Neuronal stem cell (in vitro differentiated cells): ENCODE measurements around the gene S100P.
"Not testable (repeated sequence)": the region's sequence is repeated elsewhere in the genome, so short reads cannot be mapped to it uniquely, and the experiment has no call there.

Experiments used
- DNase-seq: peaks from one replicate; pipeline ENCODE4 v3.0.0-alpha.2; 2013; ENCODE audit warnings: low spot score
- H2AFZ ChIP-seq: one replicate; pipeline ENCODE4 v1.6.1; 2013; ENCODE audit warnings: mild to moderate bottlenecking, low read length, inconsistent platforms
- H2AK5ac ChIP-seq: 2 replicates; pipeline ENCODE4 v1.6.1; 2013; ENCODE audit warnings: low read depth, mild to moderate bottlenecking, inconsistent platforms, low read length, moderate library complexity, mixed read lengths
- H2BK120ac ChIP-seq: 2 replicates; pipeline ENCODE4 v1.6.1; 2013; ENCODE audit warnings: low read depth, mild to moderate bottlenecking, inconsistent platforms, low read length, moderate library complexity, mixed read lengths
- H2BK12ac ChIP-seq: one replicate; pipeline ENCODE4 v1.6.1; 2013; ENCODE audit warnings: low read length, inconsistent platforms
- H2BK15ac ChIP-seq: 2 replicates; pipeline ENCODE4 v1.6.1; 2013; ENCODE audit warnings: mild to moderate bottlenecking, low read length, inconsistent platforms, mixed read lengths
- H2BK5ac ChIP-seq: one replicate; pipeline ENCODE4 v1.6.1; 2013; ENCODE audit warnings: inconsistent platforms, mild to moderate bottlenecking, low read length, moderate library complexity
- H3K14ac ChIP-seq: one replicate; pipeline ENCODE4 v1.6.1; 2013; ENCODE audit warnings: low read length, inconsistent platforms
- H3K18ac ChIP-seq: 2 replicates; pipeline ENCODE4 v1.6.1; 2013; ENCODE audit warnings: low read length, inconsistent platforms
- H3K23ac ChIP-seq: 2 replicates; pipeline ENCODE4 v1.6.1; 2013; ENCODE audit warnings: low read depth, mild to moderate bottlenecking, mixed read lengths, low read length, inconsistent platforms; ENCODE audit not compliant: poor library complexity
- H3K27ac ChIP-seq: replicated peaks from 3 replicates; pipeline ENCODE4 v1.5.1; 2013; ENCODE audit warnings: low read length, inconsistent platforms
- H3K27me3 ChIP-seq, 3 experiments: 2 replicates each; pipeline ENCODE4 v1.6.1; 2013; ENCODE audit warnings: low read length in 3 of 3, mild to moderate bottlenecking in 2 of 3, inconsistent platforms in 1 of 3, low read depth in 1 of 3, mixed read lengths in 1 of 3, moderate library complexity in 1 of 3; ENCODE audit not compliant: control insufficient read depth in 3 of 3, insufficient read depth in 3 of 3
- H3K36me3 ChIP-seq, 2 donors: replicated peaks in 1 of 2; 2 replicates each; pipeline ENCODE4 v1.6.1; 2013; ENCODE audit warnings: low read length in 2 of 2; ENCODE audit not compliant: control insufficient read depth in 2 of 2, insufficient read depth in 2 of 2
- H3K4ac ChIP-seq: 2 replicates; pipeline ENCODE4 v1.6.1; 2013; ENCODE audit warnings: inconsistent platforms, mild to moderate bottlenecking, low read length, moderate library complexity
- H3K4me1 ChIP-seq, 2 donors: 1 replicate in 1 of 2; 2 replicates in 1 of 2; pipeline ENCODE4 v1.6.1; 2013; ENCODE audit warnings: low read length in 2 of 2, low read depth in 1 of 2; ENCODE audit not compliant: control insufficient read depth in 2 of 2, insufficient read depth in 1 of 2
- H3K4me2 ChIP-seq: one replicate; pipeline ENCODE4 v1.6.1; 2013; ENCODE audit warnings: mild to moderate bottlenecking, low read length, inconsistent platforms; ENCODE audit not compliant: insufficient read depth, poor library complexity, severe bottlenecking
- H3K4me3 ChIP-seq, 2 donors: 2 replicates each; pipeline ENCODE4 v1.5.1; 2013; ENCODE audit warnings: low read length in 2 of 2, mild to moderate bottlenecking in 2 of 2, inconsistent platforms in 1 of 2, moderate library complexity in 1 of 2
- H3K79me1 ChIP-seq: one replicate; pipeline ENCODE4 v1.6.1; 2013; ENCODE audit warnings: low read depth, mild to moderate bottlenecking, inconsistent platforms, low read length, moderate library complexity
- H3K9ac ChIP-seq: one replicate; pipeline ENCODE4 v1.6.1; 2013; ENCODE audit warnings: mild to moderate bottlenecking, low read depth, low read length, inconsistent platforms; ENCODE audit not compliant: poor library complexity
- H3K9me3 ChIP-seq, 2 donors: replicated peaks in 1 of 2; 2 replicates each; pipeline versions ENCODE3 to v1.6.1; 2013; ENCODE audit warnings: low read length in 2 of 2, mild to moderate bottlenecking in 2 of 2, inconsistent platforms in 1 of 2, low read depth in 1 of 2, mixed read lengths in 1 of 2, moderate library complexity in 1 of 2; ENCODE audit not compliant: control insufficient read depth in 2 of 2, insufficient read depth in 1 of 2
- H4K8ac ChIP-seq: one replicate; pipeline ENCODE4 v1.6.1; 2013; ENCODE audit warnings: low read depth, mild to moderate bottlenecking, inconsistent platforms, low read length, moderate library complexity
- H4K91ac ChIP-seq: one replicate; pipeline ENCODE4 v1.6.1; 2013; ENCODE audit warnings: low read length, low read depth, mild to moderate bottlenecking, inconsistent platforms; ENCODE audit not compliant: poor library complexity
- WGBS, 2 donors: extraction: QIAGEN DNeasy Blood & Tissue Kit; methylation state at CpG; one replicate each; pipeline ENCODE4 v1.1.7; 2013; ENCODE audit warnings: missing lambda C conversion rate in 2 of 2, mixed read lengths in 1 of 2; ENCODE audit not compliant: insufficient read length in 2 of 2, insufficient replicate concordance in 1 of 2; ENCODE audit errors: extremely low coverage in 2 of 2; 5-methylcytosine and 5-hydroxymethylcytosine counted together

S100P gene

GRCh38 chr4:6722891-6723290 is 29.2 kb downstream of the S100P start:
- Histone ChIP-seq H3K23ac (no peak overlapping the region), H3K27me3 (peaks cover 0 to 3% (median 0%) of the 10 kb centered on the region in 3 experiments), H4K91ac (no peak overlapping the region), H2AFZ (no peak overlapping the region), H3K4me1 (peaks cover 12 to 29% of the 10 kb centered on the region in 2 donors), H2BK120ac (no peak overlapping the region), H3K9ac (no peak overlapping the region), H3K9me3 (peaks cover 0 to 3% of the 10 kb centered on the region in 2 donors), H3K4me3 (no peak overlapping the region), H2AK5ac (no peak overlapping the region), H3K4ac (no peak overlapping the region), H2BK12ac (no peak overlapping the region), H3K14ac (no peak overlapping the region), H3K79me1 (peaks cover 3% of the 10 kb centered on the region), H3K4me2 (no peak overlapping the region), H3K18ac (no peak overlapping the region), H3K27ac (no peak overlapping the region), H2BK5ac (no peak overlapping the region), H3K36me3 (peaks cover 0 to 6% of the 10 kb centered on the region in 2 donors), H4K8ac (no peak overlapping the region), H2BK15ac (no peak overlapping the region)
- no peak for DNase-seq
- no CpG with 5 or more reads among the region's 12 CpGs for WGBS, 2 donors

- Histone ChIP-seq H3K18ac (no peak overlapping the region), H3K23ac (no peak overlapping the region), H3K27ac (no peak overlapping the region), H2AFZ (no peak overlapping the region), H3K4me3 (no peak overlapping the region), H3K14ac (no peak overlapping the region), H3K36me3 (no peaks in the 10 kb centered on the region), H3K4ac (no peak overlapping the region), H2BK5ac (peak overlapping the region; percentile 28), H3K9me3 (peaks cover 0 to 3% of the 10 kb centered on the region in 2 donors), H2AK5ac (peak overlapping the region; percentile 38), H2BK120ac (no peak overlapping the region), H2BK15ac (no peak overlapping the region), H3K27me3 (peaks cover 0 to 3% (median 0%) of the 10 kb centered on the region in 3 experiments), H3K4me2 (no peak overlapping the region), H4K8ac (no peak overlapping the region), H3K9ac (no peak overlapping the region), H3K79me1 (peaks cover 3% of the 10 kb centered on the region), H3K4me1 (peaks cover 15 to 38% of the 10 kb centered on the region in 2 donors), H4K91ac (no peak overlapping the region), H2BK12ac (no peak overlapping the region)
- DNase-seq, result no peak
- no CpG with 5 or more reads among the region's 8 CpGs for WGBS, 2 donors
These were observed 30.2 kb downstream of the S100P start for GRCh38 chr4:6723851-6724250.

GRCh38 chr4:6724421-6725111 is 30.9 kb downstream of the S100P start:
- Histone ChIP-seq H3K4me2 (no peak overlapping the region), H3K4me3 (no peak overlapping the region), H4K91ac (no peak overlapping the region), H3K14ac (no peak overlapping the region), H3K4me1 (peaks cover 15 to 38% of the 10 kb centered on the region in 2 donors), H3K9ac (no peak overlapping the region), H2BK5ac (peak overlapping the region; percentile 29), H4K8ac (no peak overlapping the region), H2AFZ (peak overlapping the region; percentile 71), H3K27me3 (peaks cover 0 to 3% (median 0%) of the 10 kb centered on the region in 3 experiments), H3K4ac (no peak overlapping the region), H3K23ac (no peak overlapping the region), H3K79me1 (peaks cover 3% of the 10 kb centered on the region), H2BK15ac (peak overlapping the region; percentile 83), H3K18ac (peak overlapping the region; percentile 78), H2BK120ac (no peak overlapping the region), H2BK12ac (no peak overlapping the region), H3K27ac (no peak overlapping the region), H3K36me3 (no peaks in the 10 kb centered on the region), H2AK5ac (peak overlapping the region; percentile 24), H3K9me3 (peaks cover 0 to 3% of the 10 kb centered on the region in 2 donors)
- no CpG with 5 or more reads among the region's 21 CpGs for WGBS, 2 donors
- no peak for DNase-seq

- peaks cover 15 to 36% of the 10 kb centered on the region in 2 donors for H3K4me1 ChIP-seq
- H2AFZ ChIP-seq, result peak overlapping the region; percentile 71
- H3K4ac ChIP-seq, result peak overlapping the region; percentile 58
- H2BK15ac ChIP-seq, H3K79me1 ChIP-seq, H2BK5ac ChIP-seq, H2AK5ac ChIP-seq, H3K36me3 ChIP-seq, H3K9me3 ChIP-seq, DNase-seq, H4K8ac ChIP-seq, H3K27me3 ChIP-seq, H2BK120ac ChIP-seq, H3K27ac ChIP-seq, H3K4me2 ChIP-seq: not testable (repeated sequence)
- 100% methylated on average over 11 of the region's 16 CpGs; no CpG with 5 or more reads in 1 of the 2 donors for WGBS, 2 donors
- H3K18ac ChIP-seq, result peak overlapping the region; percentile 45
- peak overlapping the region; percentile 17 for H3K9ac ChIP-seq
- peak overlapping the region; percentile 19 for H4K91ac ChIP-seq
- peak overlapping the region; percentile 50 for H3K23ac ChIP-seq
- H3K14ac ChIP-seq, result peak overlapping the region; percentile 64
- peak overlapping the region in 1 of 2 donors; percentile 66 for H3K4me3 ChIP-seq
- H2BK12ac ChIP-seq, result peak overlapping the region; percentile 60
These were observed 31.8 kb downstream of the S100P start for GRCh38 chr4:6725427-6725961.
